ENCODE results near the gene NME9.

NME9 gene

DNA sequence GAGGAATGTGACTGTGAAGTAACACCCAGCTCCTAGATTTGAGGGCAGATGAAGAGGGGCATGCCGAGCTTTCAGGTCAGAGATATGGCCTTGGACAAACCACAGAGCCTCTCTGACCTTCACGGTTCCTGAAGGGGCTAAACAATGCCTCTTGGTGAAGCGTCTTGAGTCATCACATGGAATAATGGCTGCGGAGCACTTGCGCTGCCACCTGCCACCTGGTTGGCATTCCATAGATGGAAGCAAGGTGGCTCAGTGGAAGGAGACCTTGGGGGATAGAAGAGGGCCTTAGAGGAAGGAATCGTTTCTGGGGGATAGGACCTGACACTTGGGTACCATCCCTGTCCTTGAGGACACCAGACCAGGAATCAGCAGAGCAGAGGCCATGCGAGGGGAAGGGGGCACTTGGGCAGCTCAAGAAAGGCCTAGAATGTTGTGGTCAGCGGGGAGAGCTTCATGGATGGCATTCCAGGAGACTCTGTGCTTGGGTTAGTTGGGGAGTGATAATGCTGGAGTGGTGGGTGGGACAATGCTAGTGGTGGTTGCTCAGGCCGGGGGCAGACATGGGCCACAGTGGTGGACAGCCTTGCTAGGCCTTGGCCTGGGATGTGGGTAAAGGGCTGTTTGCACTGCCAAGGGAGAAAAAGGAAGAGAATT, 31.3 kb upstream of the NME9 start:
- DNase-seq = no peak

DNA sequence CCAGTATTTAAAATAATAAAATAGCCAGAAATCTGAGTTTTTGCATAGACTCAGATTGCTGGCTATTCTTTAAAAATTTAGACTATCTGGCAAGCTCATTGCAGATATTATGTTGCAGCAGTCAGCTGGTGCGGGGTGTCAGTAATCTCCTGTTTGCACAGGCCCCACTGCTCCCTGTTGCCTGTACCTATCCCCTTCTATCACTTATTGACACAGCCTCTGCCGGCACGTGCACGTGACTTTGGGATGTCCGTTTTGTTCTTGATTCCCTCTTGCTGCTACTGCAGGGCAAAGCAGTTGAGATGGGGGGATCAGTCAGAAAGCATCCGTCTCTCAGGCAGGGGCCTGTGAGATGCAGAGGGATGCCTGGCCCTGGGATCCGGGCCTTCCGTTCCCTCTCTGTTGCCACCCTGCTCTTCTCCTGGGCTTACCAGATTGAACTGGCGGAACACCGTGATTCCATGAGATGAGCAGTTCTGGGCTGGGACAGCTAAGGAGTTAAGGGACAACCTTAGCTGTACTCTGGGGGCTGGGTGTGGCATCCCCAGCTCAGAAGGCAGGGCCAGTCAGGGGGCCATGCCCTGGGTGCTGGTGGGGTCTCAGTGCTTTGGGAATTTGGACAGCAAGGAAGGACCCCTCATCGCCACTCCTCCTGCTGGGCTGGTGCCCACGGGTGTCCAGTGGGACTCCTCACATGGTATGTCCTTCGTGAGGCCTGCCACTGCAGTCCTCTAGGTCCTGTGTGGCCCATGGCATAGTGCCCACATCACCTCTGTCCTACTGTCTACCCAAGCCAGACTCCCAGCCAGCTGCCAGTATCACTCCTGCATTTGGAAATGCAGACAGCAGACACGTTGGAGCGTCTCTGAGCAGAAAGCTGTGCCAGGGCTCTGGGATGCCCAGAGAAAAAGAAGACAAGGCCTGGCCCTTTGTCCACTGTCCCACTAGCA, 30.5 kb upstream of the NME9 start:
- peak; percentile 20 for DNase-seq

DNA sequence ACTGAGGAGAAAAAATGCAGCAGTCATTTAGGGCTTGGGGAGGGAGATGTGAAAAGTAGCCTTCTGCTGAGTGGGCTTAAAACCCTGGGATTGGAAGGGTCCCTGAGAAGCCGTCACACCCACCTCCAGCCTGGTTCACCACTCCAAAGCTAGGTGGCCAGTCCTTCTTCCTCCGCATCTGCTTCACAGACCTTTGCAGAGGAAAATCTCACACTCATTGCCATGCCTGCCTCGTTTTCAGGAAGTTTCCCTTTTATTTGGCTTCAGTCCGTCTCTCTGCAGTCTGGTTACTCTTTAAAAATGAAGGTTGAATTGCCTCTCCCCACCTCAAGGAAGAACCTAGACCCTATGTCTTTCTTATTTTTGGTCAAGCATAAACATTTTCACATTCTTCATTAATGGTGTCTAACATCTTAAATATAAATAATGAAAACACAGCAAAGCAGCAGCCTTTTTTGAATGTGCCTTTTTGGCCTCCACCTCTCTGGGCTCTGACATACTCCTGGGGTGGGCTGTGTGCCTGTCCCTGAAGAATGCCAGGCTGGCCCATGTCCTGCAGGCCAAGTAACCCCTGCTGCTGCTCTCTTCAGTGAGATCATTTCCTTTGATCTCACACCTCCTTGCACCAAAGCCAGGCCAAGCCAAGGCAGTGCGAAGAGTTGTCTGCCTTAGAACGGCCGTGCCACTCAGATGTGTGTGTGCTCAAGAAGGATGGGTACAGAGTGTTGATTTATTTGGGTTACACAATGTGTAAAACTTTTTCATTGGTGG, 29.7 kb upstream of the NME9 start:
- no peak for DNase-seq

DNA sequence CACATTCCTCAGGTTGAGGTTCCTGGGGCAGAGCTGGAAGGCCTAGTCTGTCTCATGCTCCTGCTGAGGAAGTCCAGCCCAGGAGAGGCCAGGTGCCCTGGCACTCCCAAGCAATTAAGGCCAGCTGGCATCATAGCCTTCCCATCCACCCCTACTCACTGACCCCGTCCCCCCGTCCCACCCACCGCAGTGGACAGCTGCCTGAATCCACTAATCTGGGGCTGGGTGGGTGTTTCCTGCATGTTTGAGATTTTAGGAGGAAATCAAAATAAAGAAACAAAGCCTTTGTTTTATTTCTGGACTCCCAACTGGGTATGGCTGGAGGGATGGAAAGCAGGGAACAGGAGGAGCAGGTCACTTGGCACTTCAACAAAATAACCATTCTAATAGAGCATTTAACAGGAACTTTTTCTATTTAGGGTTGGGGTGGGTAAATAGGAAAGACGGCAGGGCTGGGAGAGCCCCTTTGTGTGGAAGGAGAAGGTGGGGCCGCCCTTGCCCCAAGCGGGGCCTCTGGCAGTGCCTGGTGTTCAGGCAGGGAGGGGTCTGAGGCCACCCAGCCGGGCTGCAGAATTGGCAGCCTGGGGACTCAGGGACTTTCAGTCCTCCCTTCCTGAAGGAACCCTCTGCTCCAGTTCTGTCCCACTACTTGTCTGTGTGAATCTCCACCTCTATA, 27.2 kb upstream of the NME9 start:
- DNase-seq = no peak

DNA sequence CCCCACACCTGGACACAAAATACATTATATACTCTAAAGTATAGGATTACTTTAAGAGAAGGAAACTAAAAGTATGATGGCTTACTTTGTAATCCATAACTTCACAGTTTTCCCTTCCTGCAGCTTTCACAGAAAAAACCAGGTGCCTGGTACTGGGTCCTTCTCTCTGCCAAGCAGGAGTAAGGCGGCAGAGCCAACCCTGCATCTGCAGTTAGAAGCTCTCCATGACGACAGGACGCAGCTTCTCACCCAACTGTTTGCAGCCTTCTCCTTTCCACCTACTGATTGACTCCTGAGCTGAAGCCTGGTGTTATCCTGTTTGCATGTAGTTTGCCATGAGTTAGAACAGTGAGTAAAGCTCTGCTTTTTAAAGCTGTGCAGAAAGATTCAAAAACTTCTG, 25.4 kb upstream of the NME9 start:
- no peak for DNase-seq

DNA sequence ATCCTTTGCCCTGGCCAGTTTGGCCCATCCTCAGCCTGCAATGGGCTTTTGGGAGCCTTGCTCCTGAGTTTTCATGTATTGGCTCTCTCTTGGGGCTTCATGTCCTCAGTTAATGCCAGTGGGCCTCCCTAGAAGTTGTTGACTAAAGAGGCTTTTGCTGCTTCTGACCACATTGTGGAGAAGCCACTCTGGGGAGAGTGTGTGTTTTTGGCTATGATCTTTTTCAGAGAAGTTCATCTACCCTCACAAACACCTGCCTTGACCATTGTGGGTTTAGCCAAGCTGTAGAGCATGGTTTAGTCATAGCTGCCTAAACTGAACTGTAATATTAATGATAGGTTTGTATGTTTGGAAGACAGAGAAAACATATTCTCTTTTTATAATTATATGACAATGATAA, 24.7 kb upstream of the NME9 start:
- DNase-seq = no peak

DNA sequence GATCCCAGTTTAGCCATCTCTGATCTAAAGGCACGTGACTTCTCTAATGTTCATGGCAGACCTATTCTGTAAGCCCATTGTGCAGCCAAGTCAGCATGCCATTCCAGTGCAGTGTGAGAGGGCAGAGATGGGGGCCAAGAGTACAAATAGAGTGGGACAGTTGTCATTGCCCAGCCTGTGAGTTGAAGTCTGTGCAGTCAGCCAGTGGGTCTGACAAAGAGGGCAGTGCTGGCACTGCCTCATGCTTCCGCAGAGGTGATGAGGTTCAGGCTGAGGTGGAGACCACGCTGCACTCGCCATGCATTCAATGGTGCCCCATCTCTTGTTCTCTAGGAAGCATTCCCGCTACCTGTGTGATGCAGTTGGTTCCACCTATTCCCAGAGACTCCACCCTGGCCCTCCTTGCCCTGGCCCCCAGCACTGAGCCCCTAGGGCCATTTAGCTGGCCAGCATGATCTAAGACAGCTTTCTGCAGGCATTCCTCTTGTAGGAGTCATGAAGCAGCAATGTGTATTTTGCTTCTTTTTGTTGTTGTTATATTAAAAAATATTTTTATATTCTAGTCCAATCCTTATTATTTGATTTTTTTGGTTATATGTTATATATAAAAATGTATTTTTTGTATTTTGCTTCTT, 22.4 kb upstream of the NME9 start:
- DNase-seq = no peak

DNA sequence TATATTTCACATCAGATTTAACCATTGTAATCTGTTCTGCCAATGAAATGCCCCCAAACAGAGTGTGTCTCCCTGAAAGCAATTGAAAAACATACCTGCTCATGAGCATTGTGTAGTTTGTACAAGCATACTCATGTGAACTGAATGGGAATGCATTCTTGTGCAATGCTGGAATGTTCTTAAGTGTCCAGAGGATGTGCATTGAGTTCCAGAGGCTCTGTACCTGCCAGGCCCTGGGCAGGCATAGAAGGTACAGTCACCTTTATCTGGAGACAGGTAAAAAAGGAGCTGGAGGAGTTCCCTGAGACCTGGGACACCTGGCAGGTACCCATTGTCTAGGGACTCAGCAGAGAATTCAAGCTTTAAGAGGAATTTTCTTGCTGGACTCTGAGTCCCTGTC, 21.5 kb upstream of the NME9 start:
- DNase-seq = no peak

DNA sequence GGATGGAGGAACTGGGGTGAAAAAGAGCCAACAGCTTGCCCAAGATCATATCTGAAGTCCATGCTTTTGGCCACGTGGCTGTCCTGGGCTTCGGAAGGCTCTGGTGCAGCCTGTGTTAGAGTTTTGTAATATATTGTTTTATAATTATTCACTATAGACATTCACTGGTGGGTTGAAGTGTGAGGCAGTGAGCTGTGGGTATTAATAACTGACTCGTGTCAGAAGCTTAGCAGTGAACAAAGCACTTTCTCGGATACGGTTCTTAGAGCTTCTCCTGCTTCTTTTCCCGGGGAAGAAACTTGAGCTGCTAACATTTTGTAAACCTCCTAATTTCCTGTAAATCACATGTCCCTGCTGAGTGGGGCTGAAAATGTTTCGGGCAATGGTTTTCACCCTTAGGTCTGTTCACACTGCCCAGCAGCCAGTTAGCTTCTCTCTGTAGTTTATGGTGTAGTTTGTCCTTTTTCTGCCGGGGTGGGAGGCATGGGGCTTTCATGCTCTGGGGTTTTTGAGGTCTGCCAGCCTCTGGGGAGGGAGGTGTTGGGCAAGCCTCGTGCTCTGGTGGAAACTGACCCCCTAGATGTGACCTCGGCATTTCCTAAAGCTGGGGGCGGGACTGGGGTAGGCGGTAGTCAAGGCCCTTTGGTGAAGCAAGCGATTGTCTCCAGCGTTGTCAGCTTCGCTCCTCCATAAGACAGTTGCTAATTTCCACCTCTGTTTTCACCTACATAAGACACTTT, 20.4 kb upstream of the NME9 start:
- no peak for DNase-seq

DNA sequence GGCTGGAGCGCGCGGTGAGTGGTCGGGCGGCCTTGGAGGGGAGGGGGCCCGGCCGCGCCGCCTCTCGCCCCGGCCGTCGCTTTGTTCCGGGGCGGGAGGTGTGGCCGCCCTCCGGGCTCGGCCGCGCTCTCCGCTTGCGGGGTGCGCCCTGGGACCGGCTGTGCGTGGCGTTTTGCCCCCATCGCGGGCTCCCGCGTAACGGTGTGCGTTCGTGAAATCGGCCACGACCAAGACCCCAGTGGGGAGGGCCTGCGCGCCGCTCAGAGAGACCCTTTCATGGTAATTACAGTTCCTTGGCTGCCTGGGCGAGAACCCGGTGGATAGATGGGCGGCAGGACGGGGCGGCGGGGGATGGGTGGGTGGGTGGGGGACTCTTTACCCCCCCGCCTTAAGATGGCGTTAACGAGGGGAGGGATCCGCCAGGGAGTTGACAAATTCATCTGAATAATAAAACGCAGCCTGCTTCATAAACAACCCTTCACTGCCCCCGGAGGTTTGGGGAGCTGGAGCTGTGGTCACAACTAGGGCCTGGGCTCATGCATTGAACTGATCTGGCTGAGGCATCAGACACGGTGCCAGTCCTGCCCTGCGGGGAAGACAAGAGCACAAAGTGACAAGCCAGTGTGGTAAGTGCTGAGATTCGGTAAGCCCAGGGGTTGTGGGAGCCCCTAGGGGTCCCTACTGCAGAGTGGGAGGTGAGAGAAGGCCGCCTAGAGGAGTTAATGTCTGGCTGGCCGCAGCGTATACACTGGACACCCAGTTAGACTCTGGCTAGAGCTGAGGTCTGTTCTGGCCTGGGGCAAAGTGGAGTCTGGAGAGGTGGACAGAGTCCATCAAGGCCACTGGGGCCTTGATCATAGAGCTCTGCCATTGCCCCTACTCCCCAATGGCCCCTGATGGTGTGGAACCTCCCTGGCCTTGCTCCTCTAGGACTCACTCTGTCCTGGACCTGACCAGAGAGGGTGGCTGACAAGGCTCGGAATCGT, 19.4 kb upstream of the NME9 start:
- DNase-seq = no peak

DNA sequence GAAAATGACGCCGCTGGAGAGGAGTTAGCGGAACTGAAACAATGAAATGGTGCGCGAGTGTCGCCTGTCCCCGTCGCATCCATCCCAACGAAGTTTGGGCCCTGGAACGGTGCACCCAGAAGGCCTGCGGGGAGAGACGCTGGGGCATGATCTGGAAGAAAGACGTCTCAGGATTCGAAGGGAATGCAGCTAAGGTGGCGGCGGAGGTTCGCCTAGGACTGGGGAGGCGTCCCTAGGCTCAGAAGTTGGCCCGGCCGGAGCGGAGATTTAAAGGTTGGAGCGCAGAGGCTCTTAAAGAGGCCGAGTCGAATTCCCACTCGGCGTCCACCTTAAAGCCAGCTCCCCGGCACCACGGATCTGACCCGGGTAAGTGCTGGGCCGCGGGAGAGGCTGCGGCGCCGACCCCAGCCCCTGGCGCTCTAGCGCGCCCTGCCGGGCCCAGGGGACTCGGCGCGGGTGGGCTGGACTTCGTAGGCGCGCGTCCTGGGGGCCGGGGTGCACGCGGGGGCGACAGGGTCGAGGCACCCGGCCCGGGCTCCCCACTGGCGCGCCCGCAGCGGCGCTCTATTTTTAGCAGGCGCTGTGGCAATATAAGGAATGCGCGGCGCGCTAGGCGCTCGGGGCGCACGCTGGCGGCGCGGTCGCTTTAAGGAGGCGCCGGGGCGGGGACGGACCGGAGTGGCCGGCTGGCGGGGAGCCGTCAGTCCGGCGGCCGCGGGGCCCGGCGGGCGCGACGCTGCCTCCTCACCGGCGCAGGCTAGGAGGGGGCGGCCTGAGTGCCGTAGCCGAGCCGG, 18.5 kb upstream of the NME9 start, which contains the start of gene MRAS:
Gene MRAS, plus strand, starts transcription at position 620 of the 794 bp plus-strand sequence. CDS start 24,305 bp downstream, outside the sequence.
- no peak for DNase-seq

DNA sequence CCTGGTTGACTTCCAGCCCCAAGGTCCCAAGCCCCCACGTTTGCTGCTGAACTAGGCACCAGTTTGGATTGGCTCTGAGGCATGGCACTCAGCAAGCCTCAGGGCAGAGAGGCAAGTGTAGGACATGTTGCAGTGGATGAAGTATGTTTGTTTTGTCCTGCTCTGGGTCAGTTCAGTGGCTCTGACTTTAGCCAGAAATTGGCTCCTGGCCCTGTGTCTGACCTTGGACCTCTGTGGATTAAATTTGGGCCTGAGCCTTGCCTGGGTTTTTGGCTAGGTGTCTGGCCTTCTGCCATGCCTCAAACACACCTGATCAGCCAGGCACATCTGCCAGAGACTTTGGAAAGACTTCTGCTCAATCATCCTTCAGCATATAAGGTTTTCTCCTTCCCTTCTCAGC, 15.1 kb upstream of the NME9 start:
- DNase-seq = no peak

DNA sequence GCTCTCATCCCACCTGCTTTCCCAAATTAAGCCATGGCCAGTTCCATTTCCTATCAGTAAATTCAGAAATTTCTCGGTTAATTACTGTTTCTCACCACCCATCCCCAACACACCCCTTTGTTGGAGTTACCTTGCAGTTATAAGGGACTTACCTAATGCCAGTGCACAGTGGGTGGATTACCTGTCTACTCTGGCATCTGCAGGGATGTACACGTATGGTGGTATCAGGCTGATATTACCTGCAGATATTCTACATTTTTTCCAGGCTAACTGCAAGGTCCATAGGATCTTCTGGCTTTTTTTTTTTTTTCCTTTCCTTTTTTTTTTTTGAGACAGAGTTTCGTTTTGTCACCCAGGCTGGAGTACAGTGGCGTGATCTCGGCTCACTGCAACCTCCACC, 10.9 kb upstream of the NME9 start:
- DNase-seq = no peak

DNA sequence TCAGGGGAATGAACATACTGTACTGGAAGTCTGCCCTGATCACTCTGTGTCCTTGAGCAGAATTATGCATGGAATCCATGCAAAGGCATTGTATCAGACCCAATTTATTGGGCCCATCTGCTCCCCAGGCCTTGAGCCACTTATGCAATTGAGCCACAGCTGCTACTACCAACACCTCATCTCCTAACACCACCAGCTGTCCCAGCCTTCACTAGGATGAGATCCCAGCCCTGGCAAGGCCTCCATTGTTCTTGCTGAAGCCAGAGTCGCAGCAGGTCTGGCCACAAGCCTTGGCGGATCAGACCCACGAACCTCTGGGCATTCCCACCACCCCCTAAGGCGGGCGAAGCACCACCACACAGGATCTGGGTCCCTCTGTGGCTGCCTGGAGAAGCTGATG, 9.2 kb upstream of the NME9 start:
- no peak for DNase-seq

DNA sequence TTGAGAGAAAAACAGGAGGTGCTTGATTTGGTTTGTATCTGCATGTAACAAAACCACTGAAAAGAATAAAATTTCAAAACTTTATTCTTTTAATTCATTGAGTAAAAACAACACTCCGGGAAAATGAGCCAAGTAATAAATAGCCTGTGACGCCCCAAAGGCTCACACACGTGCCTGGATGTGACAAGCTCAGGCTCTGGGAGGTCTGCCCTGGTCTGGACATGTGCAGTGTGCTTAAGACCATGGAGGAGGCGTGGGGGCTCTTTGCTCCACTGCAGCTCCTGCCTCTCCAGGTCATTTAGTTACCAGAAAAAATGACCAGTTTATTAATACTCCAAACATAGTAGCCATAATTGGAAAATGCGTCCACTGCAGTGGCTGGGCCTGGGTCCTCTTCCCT, 8.6 kb upstream of the NME9 start:
- DNase-seq = no peak

DNA sequence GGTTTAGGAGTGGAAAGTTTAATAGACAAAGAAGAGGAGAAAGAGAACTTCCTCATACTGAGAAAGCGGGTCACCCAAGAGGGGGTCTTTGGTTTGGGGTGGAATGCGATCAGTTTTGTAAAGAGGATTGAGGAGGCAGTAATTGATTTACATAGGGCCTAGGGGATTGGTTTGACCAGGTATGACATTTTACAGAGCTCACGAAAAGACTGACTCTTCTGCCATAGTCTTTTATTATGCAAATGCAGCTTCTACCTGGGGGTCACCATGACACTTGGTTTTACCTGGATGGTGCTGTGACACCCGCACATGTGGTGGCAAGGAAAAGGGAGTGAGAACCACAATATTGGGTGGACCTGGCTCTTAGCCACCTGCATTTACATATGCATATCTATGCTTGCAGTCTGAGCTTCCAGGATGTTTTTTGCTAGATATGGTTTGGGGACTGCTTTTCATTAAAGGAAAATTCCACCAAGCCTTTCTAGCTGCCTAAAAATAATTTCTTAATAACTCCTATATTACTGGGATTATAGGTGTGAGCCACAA, 6.9 kb upstream of the NME9 start:
- no peak for DNase-seq

DNA sequence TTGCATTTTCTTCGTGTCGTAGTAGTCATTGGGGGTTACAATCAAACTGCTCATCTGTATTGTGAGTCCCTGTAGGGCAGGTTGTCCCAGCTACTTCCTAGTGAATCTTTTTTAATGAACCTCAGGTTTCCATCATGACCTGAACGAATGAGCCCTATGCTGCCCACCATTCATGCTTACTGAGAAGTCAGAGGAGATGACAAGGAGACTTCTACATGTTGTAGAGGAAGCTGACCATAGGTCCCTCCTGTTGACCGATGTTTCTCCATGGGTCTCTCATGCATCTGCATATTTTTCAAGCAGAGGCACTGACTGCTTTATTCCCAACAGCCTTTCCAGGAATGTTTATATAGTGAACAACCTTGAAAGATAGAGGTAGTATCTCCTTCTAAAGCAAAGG, 5.0 kb upstream of the NME9 start:
- no peak for DNase-seq

DNA sequence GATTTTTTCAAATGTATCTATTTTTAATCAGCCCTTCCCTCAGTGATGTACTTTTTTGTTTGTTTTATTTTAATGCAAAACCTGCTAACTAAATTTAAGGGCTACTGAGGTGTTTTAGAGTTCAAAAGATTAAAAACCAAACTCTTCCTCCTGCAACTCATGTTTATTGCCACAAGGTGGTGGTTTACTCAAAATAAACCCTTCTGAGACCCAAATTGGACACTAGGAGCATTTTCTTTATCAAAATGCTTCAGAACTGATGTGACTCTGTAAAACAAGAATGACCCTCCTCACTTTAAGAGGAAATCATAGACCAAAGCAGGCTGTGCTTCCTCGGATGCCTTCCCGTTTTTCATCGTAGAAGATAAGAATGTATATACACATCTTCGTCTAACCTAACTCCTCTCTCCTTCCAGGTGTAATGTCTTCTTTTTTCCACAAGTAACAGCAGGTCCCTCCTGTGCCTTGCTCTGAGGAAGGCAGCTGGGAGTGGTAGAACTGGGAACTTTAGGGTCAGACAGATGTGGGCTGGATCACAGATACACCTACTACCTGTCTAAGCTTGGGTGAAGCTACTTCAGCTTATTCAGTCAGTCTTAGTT, 2.9 kb upstream of the NME9 start:
- no peak for DNase-seq

All from SHP77 treated with DMSO at 0.1 percent for 48 hours (cell line).